CD4-positive, alpha-beta T cell treated with Interleukin-17A for 1 hour (primary cell): ENCODE measurements around the gene PMVK.
A peak's percentile ranks its signal among the peaks of the same experiment; 100 is the strongest.
"Not testable (repeated sequence)": the region's sequence is repeated elsewhere in the genome, so short reads cannot be mapped to it uniquely, and the experiment has no call there.

Source experiments
- DNase-seq: peaks from one replicate; pipeline ENCODE4 v3.0.0-alpha.2; 2020

PMVK gene

DNA sequence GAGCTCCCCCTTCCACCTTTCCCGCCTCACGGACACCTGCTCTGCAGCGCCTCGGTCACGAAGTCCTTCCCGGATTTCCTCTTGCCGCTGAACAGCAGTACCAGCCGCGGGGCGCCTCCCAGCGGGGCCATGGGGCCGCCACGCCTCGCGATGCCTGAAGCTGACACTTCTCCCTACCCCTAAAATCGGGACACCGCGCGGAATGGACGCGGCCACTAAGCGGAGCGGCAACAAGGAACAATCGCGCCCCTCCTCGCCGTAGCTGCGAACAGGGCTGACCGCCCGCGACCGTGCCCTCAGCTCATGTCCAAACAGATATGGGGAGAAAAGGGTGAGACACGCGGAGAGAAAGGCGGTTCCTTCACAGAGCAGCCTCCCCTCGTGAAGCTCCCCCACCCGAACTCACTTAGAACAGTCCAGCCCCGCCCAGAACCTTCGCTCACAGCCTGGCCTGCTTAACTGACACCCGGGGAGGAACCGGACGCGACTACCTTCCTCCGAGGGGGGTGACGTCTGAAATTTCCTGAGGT lies at the start of gene PMVK:
PMVK (minus strand) TSS at position 165 of the 530 bp plus-strand sequence; CDS start at position 131, 34 bp downstream.
- DNase-seq = peak; percentile 98

GRCh38 chr1:154983776-154984466 lies 47.4 kb upstream of the PMVK start:
- DNase-seq = no peak

DNA sequence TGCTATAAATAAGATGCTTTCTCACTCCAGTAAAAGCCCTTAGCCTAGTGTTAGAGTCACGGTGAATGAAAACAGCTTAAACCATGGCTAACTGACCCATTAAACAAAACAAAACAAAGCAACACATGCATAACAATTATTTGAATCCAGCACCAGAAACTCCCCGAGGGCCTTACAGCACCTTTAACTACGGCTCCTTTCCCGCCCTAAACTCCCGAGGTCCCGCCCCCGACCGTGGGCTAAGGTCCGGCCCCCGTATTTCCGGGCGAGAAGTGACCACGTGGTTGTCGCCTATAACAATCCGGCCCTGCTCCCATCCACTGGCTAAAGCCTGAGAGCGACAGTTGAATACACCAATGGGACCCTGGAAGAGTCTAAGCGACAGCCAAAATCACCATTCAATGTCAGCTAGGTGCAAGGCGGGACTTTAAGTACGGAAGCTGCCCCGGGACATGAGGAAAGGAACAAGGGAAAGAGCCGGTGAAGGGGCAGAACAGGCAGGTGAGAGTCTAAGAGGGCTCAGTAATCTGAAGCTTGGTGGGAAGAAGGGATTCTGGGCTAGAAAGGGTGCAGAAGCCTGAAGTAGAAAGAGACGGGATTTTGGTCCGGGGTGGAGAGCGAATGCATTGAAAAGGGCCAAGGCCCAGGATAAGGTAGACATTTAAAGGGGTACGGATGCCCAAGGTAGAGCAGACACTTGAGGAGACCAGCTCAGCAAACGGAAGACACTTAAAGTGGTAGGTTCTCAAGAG lies 46.6 kb upstream of the PMVK start, which contains the start of gene FLAD1:
FLAD1 (plus strand) TSS at position 448 of the 752 bp plus-strand sequence. CDS start 351 bp downstream, outside the sequence.
- peak; percentile 99 for DNase-seq

DNA sequence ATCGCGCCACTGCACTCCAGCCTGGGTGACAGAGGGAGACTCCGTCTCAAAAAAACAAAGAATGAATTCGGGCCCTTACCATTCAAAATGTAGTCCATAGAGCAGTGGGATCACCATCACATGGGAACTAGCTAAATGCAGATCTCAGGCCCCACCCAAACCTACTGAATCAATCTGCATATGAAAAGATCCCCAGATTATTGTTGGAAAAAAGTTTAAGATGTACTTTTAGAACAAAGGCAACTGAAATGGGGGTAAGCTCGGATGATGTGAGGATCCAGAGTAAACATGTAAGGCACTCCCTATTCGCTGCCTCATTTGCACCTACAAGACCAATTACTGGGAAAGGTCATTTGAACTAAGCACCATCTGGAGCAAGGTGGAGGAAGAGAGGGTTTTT lies 45.8 kb upstream of the PMVK start:
- DNase-seq = no peak

DNA sequence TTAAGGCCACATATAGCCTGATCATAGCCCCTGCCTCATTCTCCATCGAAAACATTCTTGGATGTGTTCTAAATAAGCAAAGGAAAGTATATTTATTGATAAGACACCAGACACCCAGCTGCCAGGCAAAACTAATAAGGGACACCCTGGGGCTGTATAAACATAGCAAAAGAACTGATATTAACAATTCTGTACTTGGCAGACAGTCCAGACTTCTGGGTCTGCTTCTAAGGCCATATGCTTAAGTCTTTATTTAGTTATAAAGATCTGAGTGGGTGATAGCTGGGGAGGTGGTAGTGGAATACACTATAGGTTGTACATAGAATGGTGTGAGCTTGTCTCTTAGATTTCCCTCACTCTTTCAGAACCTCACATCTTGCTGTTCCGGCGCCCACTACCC lies 41.8 kb upstream of the PMVK start:
- DNase-seq = no peak

GRCh38 chr1:154977762-154978161 lies 41.2 kb upstream of the PMVK start:
- not testable (repeated sequence) for DNase-seq

DNA sequence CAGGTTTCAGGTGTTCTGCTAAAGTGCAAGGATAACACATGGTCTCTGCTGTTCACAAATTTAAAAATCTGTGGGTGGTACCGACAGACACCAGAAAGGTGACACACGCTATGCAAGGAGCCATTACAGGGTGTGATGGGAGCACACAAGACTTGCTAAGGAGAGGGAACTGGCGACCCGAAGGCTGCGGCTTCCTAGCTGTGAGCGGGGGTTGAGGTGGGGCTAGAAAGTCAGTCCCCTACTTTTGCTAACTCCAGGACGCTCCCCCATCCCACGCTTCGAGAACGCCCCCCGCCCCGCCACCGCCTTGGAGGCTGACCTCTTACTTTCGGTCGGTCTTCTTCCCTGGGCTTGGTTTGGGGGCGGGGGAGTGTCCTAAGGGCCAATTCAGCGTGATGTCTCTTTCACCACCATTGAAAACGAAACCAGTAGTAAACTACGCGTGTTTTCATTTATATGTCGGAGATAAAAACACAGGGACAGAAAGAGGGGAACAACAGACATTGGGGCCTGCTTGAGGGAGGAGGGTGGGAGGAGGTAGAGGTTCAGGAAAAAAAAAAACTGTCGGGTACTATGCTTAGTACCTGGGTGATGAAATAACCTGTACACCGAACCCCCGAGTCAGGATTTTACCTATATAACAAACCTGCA lies 39.0 kb upstream of the PMVK start:
- DNase-seq = peak; percentile 65

DNA sequence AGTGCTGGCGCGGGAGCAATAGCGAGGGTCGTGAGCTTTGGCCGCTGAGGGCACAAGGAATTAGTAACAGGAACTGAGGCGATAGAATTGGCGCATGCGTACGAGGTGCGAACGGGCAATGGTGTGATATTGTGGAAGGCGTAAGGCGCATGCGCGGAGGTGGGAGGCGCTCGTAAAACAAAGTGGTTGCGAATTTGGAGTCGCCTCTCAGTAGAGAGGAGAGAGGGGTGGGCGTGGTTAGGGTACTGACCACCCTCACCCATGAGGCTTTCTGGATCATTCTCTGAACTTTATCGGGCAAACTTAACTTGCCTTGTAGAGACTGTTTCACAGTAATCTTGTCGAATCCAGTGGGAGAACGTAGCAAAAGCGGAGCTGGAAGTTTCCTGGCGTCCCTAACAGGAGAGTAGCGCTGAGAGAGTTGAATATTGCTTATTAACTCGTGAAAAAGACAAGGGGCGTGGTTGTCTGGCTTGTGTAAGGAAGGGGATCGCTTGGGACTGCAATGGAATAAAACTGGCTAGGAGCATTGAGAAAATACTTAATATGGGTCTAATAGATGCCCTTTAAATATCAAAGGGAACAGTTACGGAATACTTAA lies 38.4 kb upstream of the PMVK start:
- DNase-seq = peak; percentile 96

- DNase-seq = peak; percentile 100
Measured at GRCh38 chr1:154974102-154974807, 37.7 kb upstream of the PMVK start, which contains the start of gene CKS1B. Gene CKS1B, plus strand, starts transcription at chr1:154974681. Its CDS starts 65 bp downstream, at chr1:154974746.

GRCh38 chr1:154973344-154974101 lies 37.0 kb upstream of the PMVK start:
- peak; percentile 96 for DNase-seq

- no peak for DNase-seq
Measured at GRCh38 chr1:154972517-154973343, 36.2 kb upstream of the PMVK start.

DNA sequence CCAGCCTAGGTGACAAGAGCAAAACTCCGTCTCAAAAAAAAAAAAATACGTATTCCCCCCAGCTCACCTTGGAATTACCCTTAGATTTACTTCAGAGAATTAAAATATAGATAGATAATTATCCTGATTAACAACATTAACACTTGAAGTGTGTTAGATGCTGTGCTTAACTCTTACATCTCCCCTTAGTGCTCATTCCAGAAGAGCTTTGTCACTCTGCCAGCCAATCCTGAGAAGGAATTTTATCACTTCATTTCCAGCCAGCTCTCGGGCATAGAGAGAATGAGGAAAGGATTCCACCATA lies 35.6 kb upstream of the PMVK start:
- no peak for DNase-seq

DNA sequence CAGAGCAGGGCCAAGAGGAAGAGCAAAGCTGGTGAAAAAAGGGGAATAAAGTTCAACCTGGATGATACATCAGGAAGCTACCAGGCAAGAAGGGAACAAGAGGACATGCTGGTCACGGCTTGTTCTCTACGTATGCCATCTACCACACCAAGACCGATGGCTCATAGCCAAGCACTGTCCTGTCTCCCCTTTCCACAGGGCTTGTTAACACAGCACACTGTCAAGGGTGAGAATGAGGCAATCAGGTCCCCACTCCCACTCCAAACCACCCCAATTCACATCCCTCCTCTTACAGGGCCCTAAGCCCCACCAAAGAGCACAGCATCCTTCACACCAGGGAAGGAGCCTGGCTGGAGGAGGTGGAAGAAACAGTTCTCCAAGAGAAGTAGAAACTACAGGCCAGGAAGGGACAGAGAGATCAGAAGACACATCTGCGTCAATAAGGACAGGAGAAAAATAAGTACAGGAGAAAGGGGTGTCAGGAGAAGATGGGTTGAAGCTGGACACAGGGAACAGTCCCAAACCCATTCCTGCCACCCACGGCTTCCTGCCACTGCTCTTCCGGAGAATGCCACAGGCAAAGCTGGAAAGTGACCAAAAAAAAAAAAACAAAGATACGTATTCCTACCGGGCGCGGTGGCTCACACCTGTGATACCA lies 35.0 kb upstream of the PMVK start:
- DNase-seq = no peak

DNA sequence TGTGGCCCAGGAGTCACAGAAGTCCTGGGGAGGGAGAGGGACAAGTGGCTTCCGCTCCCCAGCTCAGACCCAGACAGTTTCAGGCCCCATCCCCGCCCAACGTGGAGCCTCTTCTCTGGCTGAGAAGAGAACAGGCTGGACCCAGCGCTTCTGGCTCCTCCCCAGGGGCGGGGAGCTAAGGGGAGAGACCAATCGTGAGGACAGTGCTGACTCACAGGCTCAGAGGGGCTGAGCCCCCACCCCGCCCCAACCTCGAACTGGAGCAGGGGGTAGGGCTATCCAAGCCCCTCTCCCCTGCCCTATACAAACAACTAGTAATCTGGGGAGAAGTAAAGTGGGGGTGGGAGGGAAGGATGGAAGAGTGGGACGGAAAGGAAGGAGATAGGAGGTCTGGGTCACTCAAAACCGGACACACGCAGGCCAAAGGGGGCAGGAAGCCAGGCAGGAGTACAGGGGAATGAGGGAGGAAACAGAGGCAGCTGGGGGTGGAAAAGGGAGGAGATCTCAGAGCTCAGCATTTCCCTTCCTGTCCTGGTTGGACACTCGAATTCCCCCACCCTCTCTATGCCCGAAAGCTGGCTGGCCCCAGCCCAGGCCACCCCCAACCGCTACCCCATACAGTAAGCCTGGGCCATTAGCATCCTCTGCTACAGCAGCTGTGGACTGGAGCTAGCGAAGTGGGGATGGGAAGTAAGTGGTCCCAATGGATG lies 34.3 kb upstream of the PMVK start, which contains the start of gene SHC1:
SHC1 (minus strand) TSS at position 117 of the 710 bp plus-strand sequence. CDS start 221 bp downstream, outside the sequence.
- DNase-seq = peak; percentile 37

DNA sequence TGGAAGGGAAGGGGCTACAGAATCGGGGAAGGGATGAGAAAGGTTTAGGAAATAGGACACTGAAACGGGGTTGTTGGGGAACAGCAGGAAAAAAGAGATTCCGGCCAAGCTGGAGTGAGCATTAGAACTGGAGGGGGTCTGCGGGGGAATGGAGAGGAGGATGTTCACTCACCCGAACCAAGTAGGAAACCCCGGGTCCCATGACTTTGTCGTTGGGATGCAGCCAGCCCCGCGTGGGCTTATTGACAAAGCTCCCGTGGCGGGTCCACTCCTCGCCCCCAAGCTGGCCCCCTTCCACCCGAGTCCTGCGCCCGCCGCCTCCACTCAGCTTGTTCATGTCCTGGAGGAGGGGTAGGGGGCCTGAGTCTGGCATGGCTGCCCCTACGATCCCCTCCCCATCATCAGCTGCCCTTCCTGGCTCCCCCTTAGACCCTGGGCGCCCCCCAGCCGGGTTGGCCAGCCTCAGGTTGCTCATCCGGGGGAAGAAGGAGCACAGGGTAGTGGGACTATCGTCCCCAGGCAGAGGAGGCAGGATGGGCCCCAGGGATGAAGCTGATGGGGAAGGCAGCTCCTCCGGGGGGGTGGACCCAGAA lies 33.4 kb upstream of the PMVK start:
- DNase-seq = no peak

GRCh38 chr1:154969246-154969645 lies 32.7 kb upstream of the PMVK start:
- no peak for DNase-seq

GRCh38 chr1:154968731-154969130 lies 32.2 kb upstream of the PMVK start:
- no peak for DNase-seq

DNA sequence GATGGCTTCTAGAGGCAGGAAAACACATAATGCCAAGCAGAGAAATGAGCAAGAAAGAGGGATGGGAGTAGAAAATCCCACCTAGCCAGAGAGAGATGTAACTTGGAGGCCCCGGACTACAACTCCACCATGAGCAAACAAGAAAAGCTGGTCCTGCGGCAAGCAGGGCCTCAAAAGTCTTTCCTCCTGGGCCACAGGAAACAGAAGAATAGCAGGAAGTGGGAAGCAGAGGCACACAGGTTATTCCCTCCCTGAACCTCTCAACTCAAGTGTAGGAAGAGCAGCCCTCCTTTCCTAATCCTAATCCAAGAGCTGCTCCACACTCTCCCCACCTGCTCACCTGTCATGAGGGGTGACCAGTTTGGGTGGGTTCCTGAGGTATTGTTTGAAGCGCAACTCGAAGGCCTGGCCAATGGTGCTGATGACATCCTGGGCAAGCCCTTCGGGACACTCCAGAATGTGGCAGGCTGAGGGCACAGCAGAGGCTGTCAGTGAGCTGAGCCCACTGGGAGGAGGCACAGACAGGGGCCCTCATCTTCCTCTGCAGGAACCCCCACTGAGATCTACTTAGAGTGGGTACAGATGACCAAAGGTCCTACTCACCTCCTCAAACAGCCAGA lies 30.9 kb upstream of the PMVK start:
- no peak for DNase-seq
